Measurements from ENCODE around the gene RHEBL1. TPM values are rescaled to one million over a fixed set of nuclear protein-coding genes. Genes with fewer than 3 reads are reported as not detected.

RHEBL1 gene
- total RNA-seq, 2 donors from 2014 or later: not detected

- Histone ChIP-seq H3K36me3 (replicated peaks in 1 of 2; ENCODE audit: insufficient read depth in 1 of 2, low read depth in 2 of 2) (no peaks in the 10 kb centered on the region), H3K4me3 (no peak overlapping the region), H3K4me1 (peaks cover 30% of the 10 kb centered on the region), H3K27ac (no peak overlapping the region), H3K9me3 (no peaks in the 10 kb centered on the region), H3K27me3 (peaks cover 6 to 24% of the 10 kb centered on the region in 2 donors)
- 73 to 78% methylated on average over 3 of the region's 3 CpGs for WGBS, 2 donors
- ATAC-seq (no peak), DNase-seq (no peak)
- intact Hi-C loops (cut with DNase I): loop anchor here (10.0 kb wide), 1 partner anchor 149 kb away; no protein-coding TSS in a partner anchor
- TF ChIP-seq POLR2A (IDR thresholded peaks at IDR 0.05) (no peak), CTCF (IDR thresholded peaks at IDR 0.05) (no peak)
Observed at GRCh38 chr12:49086116-49086515, 16.3 kb upstream of the RHEBL1 start.

GRCh38 chr12:49084438-49084837, 14.7 kb upstream of the RHEBL1 start:
- Histone ChIP-seq H3K9me3 (no peaks in the 10 kb centered on the region), H3K36me3 (replicated peaks in 1 of 2; ENCODE audit: insufficient read depth in 1 of 2, low read depth in 2 of 2) (no peaks in the 10 kb centered on the region), H3K4me1 (peaks cover 13% of the 10 kb centered on the region), H3K27me3 (peaks cover 0 to 9% of the 10 kb centered on the region in 2 donors), H3K27ac (no peak overlapping the region), H3K4me3 (no peak overlapping the region)
- intact Hi-C loops (cut with DNase I): loop anchor here (10.0 kb wide), 1 partner anchor 150 kb away; no protein-coding TSS in a partner anchor
- WGBS, 2 donors: 93 to 98% methylated on average over 3 of the region's 3 CpGs
- no peak for DNase-seq
- TF ChIP-seq CTCF (IDR thresholded peaks at IDR 0.05) (no peak), POLR2A (IDR thresholded peaks at IDR 0.05) (no peak)
- no peak for ATAC-seq

- Histone ChIP-seq H3K4me3 (no peak overlapping the region), H3K27ac (no peak overlapping the region), H3K4me1 (no peaks in the 10 kb centered on the region), H3K27me3 (no peaks in the 10 kb centered on the region), H3K36me3 (replicated peaks in 1 of 2; ENCODE audit: insufficient read depth in 1 of 2, low read depth in 2 of 2) (no peaks in the 10 kb centered on the region), H3K9me3 (no peaks in the 10 kb centered on the region)
- WGBS, 2 donors: 38 to 53% methylated on average over 1 of the region's 1 CpG
- intact Hi-C loops (cut with DNase I): loop anchor here (10.0 kb wide), 1 partner anchor 155 kb away; no protein-coding TSS in a partner anchor
- no peak for DNase-seq
- ATAC-seq: no peak
- no peak for TF ChIP-seq POLR2A (IDR thresholded peaks at IDR 0.05)
- TF ChIP-seq CTCF (IDR thresholded peaks at IDR 0.05): no peak
Observed at GRCh38 chr12:49079793-49080192, 10.0 kb upstream of the RHEBL1 start.

GRCh38 chr12:49070971-49071370, 1.2 kb upstream of the RHEBL1 start:
- no peak overlapping the region for H3K27ac ChIP-seq
- ATAC-seq (no peak), DNase-seq (no peak)
- no peaks in the 10 kb centered on the region for H3K27me3 ChIP-seq
- TF ChIP-seq POLR2A (IDR thresholded peaks at IDR 0.05) (no peak), CTCF (IDR thresholded peaks at IDR 0.05) (no peak)
- peaks cover 14% of the 10 kb centered on the region for H3K4me1 ChIP-seq
- no peaks in the 10 kb centered on the region for H3K9me3 ChIP-seq
- intact Hi-C loops (cut with DNase I): no loop called here
- no peaks in the 10 kb centered on the region for H3K36me3 ChIP-seq (replicated peaks in 1 of 2; ENCODE audit: insufficient read depth in 1 of 2, low read depth in 2 of 2)
- no peak overlapping the region for H3K4me3 ChIP-seq
- WGBS, 2 donors: 79 to 85% methylated on average over 11 of the region's 11 CpGs

GRCh38 chr12:49068879-49069506, 786 bp downstream of the RHEBL1 start:
- DNase-seq: no peak
- Histone ChIP-seq H3K36me3 (replicated peaks in 1 of 2; ENCODE audit: insufficient read depth in 1 of 2, low read depth in 2 of 2) (no peaks in the 10 kb centered on the region), H3K4me3 (no peak overlapping the region), H3K9me3 (no peaks in the 10 kb centered on the region), H3K4me1 (peaks cover 14% of the 10 kb centered on the region), H3K27ac (peak overlapping the region in 2 of 4 donors; percentile 32 to 83), H3K27me3 (no peaks in the 10 kb centered on the region)
- intact Hi-C loops (cut with DNase I): no loop called here
- 14 to 17% methylated on average over 19 to 21 of the region's 21 CpGs for WGBS, 2 donors
- no peak for ATAC-seq
- no peak for TF ChIP-seq CTCF (IDR thresholded peaks at IDR 0.05)
- no peak for TF ChIP-seq POLR2A (IDR thresholded peaks at IDR 0.05)

Measured in body of pancreas (tissue), 4 donors.